GM21528 (cell line): Measurements from ENCODE around the gene RASA1.
"Not testable (repeated sequence)": the region's sequence is repeated elsewhere in the genome, so short reads cannot be mapped to it uniquely, and the experiment has no call there.

Experiments used
- ATAC-seq: cut with Tn5 transposase; IDR thresholded peaks from one replicate; pipeline ENCODE4 v1.9.1; 2021; ENCODE audit warnings: mild to moderate bottlenecking, moderate library complexity; ENCODE audit not compliant: unreplicated experiment, low FRiP score

RASA1 gene

GRCh38 chr5:87267574-87268125, at the start of gene RASA1:
Gene RASA1, plus strand, starts transcription at chr5:87267883. Its CDS starts 569 bp downstream, at chr5:87268452.
- ATAC-seq: peak; percentile 61

GRCh38 chr5:87229780-87230179, 37.9 kb upstream of the RASA1 start:
- no peak for ATAC-seq

- ATAC-seq: peak; percentile 97
Measured at GRCh38 chr5:87231037-87231808, 36.5 kb upstream of the RASA1 start.

GRCh38 chr5:87233143-87233542, 34.5 kb upstream of the RASA1 start:
- no peak for ATAC-seq

- ATAC-seq: no peak
Measured at GRCh38 chr5:87241555-87241954, 26.1 kb upstream of the RASA1 start.

GRCh38 chr5:87242242-87242641, 25.4 kb upstream of the RASA1 start:
- no peak for ATAC-seq

GRCh38 chr5:87243161-87243844, 24.4 kb upstream of the RASA1 start:
- ATAC-seq: no peak

- no peak for ATAC-seq
Measured at GRCh38 chr5:87245451-87245850, 22.2 kb upstream of the RASA1 start.

GRCh38 chr5:87246061-87246460, 21.6 kb upstream of the RASA1 start:
- ATAC-seq: no peak

GRCh38 chr5:87252283-87252605, 15.4 kb upstream of the RASA1 start:
- no peak for ATAC-seq

GRCh38 chr5:87254035-87254434, 13.6 kb upstream of the RASA1 start:
- ATAC-seq: no peak

GRCh38 chr5:87258507-87258906, 9.2 kb upstream of the RASA1 start:
- no peak for ATAC-seq

- no peak for ATAC-seq
Measured at GRCh38 chr5:87260604-87261192, 7.0 kb upstream of the RASA1 start.

- ATAC-seq: no peak
Measured at GRCh38 chr5:87263498-87263897, 4.2 kb upstream of the RASA1 start.

- ATAC-seq: peak; percentile 30
Measured at GRCh38 chr5:87266914-87267573, 639 bp upstream of the RASA1 start.

GRCh38 chr5:87268126-87268969, 665 bp downstream of the RASA1 start:
- ATAC-seq: peak; percentile 59

GRCh38 chr5:87268970-87269377, 1.3 kb downstream of the RASA1 start:
- ATAC-seq: no peak

GRCh38 chr5:87270888-87271287, 3.2 kb downstream of the RASA1 start:
- ATAC-seq: not testable (repeated sequence)

- ATAC-seq: no peak
Measured at GRCh38 chr5:87276655-87277054, 9.0 kb downstream of the RASA1 start.

- no peak for ATAC-seq
Measured at GRCh38 chr5:87277279-87277835, 9.7 kb downstream of the RASA1 start.
